GM04503 (cell line): ENCODE results near the gene CDH16.
A peak's percentile ranks its signal among the peaks of the same experiment; 100 is the strongest.

ENCODE experiments used
- DNase-seq: peaks from one replicate; pipeline ENCODE4 v3.0.0-alpha.2; 2012; ENCODE audit warnings: low read depth

CDH16 gene

DNA sequence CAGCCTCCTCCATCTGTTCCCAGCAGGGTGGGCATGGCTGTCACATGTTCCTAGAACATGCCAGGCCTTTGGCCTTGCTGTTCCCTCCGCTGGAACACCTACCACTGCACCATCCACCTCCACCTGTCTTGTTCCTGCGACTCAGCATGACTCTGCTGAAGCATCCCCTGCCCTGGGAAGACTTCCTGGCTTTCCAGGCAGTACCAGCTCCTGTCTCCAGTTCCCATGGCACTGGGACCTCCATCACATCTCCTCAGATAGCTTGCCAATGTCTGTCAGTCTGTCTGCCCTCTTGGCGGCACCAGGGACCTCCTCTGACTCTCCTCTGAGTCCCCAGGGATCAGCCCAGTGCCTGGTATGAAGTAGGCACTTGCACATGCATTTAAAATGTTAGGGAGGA is 22.7 kb downstream of the CDH16 start:
- DNase-seq, result no peak

DNA sequence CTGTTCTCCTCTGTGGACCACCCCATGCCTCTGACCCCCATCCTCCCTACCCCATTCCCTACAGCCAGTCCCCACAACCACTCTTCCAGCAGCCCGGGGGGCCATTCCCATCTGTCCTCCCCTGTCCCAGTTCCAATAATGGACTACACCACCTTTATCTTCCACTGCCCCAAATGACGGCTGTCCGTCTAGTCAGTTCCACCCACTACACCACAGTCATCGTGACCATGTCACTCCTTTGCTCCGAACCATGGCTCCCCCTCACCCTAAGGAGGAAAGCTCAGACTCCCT is 23.1 kb downstream of the CDH16 start:
- no peak for DNase-seq

DNA sequence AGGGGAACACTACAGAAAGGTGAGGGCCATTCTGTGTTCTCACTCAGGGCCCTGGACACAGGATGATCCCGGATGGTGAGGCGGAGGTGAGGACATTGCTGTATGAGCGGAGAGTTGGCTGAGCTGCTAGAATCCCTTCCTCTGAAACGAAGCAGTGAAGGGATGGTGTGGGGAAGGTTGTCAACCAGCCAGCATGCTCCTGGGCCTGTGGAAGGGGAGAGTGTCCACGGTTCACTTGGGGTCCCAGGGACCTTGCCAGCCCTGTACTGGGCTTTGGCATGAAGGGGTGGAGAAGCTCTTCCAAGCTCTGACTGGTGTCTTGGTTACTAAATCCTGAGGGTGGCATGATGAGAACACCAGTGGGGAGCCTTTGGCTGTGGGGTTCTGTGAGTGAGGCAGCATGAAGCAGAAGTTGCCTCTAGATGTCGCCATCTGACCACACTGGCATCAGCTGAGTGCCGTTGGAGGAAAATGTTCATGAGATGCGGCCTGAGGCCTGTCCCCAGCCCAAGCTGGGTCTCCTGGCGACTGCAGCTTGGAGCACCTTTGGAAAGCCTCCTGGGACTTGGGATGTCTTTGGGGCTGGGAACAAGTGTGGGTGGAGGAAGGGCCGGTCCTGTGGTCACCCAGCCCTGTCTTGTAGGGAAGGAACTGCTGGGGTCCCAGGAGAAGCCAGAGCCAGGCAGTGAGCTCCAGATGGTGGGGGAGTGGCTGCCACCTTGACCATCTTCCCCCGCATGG is 23.6 kb downstream of the CDH16 start:
- DNase-seq, result no peak

- no peak for DNase-seq
Observed at GRCh38 chr16:66894055-66894454, 24.6 kb downstream of the CDH16 start.

- no peak for DNase-seq
Observed at GRCh38 chr16:66891797-66892196, 26.9 kb downstream of the CDH16 start.

- DNase-seq, result no peak
Observed at GRCh38 chr16:66891360-66891759, 27.3 kb downstream of the CDH16 start.

DNA sequence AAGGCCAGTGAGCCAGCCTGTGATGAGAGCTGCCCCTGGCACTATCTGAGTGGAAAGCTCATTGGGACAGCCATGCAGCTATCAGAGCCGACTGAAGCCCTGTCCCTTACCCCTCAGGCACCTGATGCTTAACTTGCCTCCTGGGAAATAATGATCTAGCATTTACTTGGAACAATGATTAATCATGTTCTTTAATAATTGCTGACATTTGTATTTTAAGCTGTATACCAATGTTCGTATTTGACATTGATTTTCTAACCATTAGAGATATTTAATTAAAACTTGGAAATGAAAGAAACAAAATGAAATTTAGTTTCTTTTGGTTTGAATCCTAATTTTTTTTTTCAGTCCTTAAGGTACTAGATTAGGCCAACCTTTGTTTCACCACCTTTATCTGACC is 27.9 kb downstream of the CDH16 start:
- no peak for DNase-seq

- DNase-seq, result no peak
Observed at GRCh38 chr16:66889622-66890021, 29.1 kb downstream of the CDH16 start.

DNA sequence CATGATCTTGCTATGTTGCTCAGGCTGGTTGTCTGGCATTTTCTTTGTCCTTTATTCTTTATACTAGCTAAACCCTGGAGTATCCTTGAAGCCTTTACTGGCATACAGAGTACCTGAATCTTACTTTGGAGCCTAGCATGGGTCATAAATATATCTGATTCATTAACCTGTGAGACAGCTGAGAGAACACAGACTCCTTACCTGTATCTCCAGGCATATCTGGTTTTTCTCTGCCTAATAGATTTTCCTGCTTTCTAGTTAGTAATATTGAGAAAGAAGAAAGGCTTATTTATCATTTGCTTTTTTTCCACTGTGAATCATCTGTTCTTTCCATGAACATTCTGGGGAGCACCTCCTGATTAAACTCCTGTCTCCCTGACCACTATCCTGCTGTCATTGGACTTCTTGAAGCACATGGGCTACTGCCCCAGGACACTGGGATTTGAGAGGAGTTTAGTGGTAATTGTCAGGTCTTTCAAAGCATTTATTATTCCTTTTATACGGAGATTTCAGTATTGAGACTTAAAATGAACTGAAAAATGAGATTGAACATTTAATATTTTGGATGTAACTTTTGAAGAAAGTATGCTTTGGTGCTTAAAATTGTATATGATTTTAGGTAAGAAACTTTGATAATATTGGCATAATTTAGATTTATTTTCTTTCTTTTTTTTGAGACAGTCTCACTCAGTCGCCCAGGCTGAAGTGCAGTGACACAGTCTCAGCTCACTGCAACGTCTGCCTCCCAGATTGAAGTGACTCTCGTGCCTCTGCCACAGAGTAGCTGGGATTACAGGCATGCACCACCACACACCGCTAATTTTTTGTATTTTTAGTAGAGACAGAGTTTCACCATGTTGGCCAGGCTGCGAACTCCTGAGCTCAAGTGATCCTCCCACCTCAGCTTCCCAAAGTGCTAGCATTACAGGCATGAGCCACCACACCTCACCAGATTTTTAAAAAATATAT is 29.8 kb downstream of the CDH16 start:
- DNase-seq, result no peak

DNA sequence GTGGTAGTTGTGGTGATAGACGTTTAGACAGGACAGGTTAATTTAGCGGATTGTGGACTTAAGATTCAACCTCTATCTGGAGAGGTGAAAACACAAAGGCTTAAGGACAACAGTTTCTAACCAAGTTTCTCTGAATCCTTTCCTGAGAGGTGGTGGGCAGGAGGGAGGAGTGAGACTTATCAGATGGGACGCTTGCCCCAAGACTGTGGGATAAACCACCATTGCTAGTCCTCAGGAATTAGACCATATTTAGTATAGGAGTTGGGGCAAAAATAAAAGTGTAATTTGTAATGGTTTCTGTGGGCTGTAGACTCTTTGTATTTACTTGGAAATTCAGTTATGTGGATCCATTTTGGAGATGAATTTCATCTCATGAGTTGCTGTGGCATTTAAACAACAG is 31.8 kb downstream of the CDH16 start:
- DNase-seq, result no peak

- no peak for DNase-seq
Observed at GRCh38 chr16:66886321-66886720, 32.4 kb downstream of the CDH16 start.

DNA sequence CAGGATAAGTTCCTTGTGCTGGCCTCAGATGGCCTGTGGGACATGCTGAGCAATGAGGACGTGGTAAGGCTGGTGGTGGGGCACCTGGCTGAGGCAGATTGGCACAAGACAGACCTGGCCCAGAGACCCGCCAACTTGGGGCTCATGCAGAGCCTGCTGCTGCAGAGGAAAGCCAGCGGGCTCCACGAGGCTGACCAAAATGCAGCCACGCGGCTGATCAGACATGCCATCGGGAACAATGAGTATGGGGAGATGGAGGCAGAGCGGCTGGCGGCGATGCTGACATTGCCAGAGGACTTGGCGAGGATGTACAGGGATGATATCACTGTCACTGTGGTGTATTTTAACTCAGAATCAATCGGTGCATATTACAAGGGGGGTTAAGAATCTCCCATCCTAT is 33.2 kb downstream of the CDH16 start:
- no peak for DNase-seq

- DNase-seq, result no peak
Observed at GRCh38 chr16:66882702-66883101, 36.0 kb downstream of the CDH16 start.

DNA sequence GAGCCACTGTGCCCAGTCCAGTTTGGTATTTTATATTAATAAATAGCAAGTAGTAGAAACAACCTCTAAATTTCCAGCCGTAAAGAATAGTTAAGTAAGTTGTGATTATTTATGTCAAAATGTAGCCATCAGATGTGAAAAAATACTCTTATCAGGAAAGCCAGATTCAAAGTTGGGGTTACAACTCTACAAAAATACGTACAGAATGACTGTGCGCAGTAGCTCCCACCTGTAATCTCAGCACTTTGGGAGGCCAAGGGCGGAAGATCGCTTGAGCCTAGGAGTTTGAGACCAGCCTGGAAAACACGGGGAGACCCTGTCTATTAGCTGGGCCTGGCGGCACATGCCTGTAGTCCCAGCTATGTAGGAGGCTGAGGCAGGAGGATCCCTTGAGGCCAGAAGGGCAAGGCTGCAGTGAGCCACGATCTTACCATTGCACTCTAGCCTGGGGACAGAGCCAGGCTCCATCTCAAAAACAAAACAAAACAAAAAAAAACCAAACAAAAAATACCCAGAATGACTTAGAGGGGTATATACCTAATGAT is 36.6 kb downstream of the CDH16 start:
- DNase-seq, result no peak

- DNase-seq, result no peak
Observed at GRCh38 chr16:66881560-66881959, 37.1 kb downstream of the CDH16 start.

DNA sequence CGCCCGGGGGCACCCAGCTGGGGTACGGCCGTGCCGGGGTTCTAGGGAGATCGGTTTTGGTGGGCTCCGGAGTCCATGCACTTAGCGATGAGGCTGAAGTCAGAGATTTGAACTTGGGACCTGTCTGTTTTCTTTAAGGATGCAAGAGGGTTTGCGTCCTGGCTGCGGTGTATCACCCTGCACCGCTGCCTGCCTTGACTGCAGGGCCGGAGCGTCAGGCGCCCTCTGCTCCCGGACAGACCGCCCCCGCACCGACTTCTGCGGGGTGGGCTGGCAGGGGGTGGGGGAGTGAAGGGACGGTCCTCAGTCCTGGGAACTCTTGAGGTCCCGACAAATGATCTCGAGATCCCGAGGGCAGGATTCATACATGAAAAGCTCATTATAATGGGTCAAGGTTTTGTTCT is 37.7 kb downstream of the CDH16 start:
- no peak for DNase-seq

- peak; percentile 67 for DNase-seq
Observed at GRCh38 chr16:66880288-66881013, 38.2 kb downstream of the CDH16 start, which contains the start of gene PDP2. TSS of gene PDP2 (plus strand) at chr16:66880515. CDS start at chr16:66884285, 3,770 bp downstream.

DNA sequence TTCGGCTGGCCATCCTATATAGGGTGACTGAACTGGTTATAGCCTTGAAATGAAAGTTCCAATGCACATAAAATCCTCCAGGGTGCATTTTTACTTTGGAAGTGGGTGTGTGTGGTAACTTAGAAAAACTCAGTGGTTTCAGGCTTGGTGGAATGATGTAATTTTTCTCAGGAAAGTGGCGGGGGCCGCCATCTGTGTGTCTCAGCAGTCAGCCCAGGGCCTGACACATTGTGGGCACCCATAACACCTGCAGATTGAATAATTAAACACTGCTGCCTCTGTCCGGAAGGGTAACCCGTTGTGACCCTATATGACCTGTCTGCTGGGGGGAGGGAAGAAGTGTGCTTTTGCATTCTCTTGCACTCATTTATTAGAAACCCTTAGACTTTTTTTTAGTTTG is 40.6 kb downstream of the CDH16 start:
- DNase-seq, result no peak

GRCh38 chr16:66874079-66874775 is 44.5 kb downstream of the CDH16 start:
- DNase-seq, result no peak

GRCh38 chr16:66873685-66874055 is 45.0 kb downstream of the CDH16 start:
- DNase-seq, result no peak

DNA sequence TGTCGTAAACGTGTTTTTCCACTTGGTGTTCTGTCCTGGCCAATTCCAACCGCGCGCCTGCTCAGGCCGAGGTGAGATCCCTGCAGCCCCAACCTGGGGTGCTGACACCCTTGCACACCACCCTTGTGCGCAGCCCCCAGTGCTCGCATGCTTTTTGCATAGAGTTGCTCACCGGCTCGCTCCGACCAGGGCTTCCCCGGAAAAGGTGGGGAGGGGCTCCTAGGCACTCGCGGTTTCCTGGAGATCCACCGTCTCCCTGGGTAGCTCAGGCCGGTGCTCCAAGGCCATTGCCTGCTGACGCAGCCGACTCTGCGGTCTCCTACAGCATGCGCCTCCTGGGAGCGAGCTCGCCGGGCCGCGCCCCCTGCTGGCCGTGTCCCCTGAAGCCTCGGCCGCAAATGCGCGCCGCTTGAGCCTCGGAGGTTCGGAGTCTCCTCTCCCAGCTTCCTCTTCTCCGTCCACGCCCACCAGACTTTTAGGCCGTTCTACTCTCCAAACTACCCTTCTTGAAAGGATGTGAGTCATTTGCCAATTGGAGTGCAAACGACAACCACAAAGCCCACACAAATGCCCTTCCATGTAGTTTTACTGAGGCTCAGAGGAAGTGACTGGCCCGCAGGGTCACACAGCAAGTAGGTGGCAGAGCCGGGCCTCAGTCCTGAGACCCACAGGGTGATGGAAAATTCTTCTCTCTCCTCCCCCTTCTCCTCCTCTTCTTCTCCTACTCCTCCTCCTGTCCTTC is 45.6 kb downstream of the CDH16 start:
- peak; percentile 99 for DNase-seq
